GM19023 (cell line): ENCODE data around the gene KLHL25.

ENCODE experiments used
- ATAC-seq: cut with Tn5 transposase; IDR thresholded peaks from one replicate; pipeline ENCODE4 v1.9.1; 2021; ENCODE audit warnings: mild to moderate bottlenecking, moderate library complexity; ENCODE audit not compliant: unreplicated experiment

KLHL25 gene

DNA sequence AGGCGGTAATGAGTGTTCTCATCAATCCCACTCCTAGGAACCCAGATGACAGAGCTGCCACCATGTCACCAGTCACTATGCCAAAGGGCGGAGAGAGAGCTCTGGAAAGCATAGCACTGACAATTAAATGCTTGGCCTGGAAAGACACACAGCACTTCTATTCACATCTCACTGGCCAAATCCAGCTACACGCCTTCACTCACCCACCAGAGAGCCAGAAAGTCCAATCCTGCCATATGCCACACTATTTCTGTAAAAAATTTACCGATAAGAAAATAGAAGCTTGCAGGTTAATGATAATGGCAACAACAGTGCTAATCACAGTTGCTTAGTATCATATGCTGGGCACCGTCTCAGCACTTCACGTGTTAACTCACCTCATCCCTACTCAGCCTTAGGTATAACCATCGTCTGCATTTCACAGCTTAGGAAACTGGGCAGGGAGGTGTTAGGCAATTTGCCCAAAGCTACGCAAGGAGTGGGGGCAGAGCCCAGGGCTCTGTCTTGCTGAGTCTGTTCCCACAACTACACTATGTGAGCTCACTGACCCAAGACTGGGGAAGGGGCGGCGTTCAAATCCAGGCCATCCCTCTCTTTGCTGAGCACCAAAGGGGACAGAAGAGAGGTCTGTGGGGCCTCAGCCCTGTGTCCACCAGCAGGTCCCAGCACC lies 16.5 kb downstream of the KLHL25 start:
- no peak for ATAC-seq

DNA sequence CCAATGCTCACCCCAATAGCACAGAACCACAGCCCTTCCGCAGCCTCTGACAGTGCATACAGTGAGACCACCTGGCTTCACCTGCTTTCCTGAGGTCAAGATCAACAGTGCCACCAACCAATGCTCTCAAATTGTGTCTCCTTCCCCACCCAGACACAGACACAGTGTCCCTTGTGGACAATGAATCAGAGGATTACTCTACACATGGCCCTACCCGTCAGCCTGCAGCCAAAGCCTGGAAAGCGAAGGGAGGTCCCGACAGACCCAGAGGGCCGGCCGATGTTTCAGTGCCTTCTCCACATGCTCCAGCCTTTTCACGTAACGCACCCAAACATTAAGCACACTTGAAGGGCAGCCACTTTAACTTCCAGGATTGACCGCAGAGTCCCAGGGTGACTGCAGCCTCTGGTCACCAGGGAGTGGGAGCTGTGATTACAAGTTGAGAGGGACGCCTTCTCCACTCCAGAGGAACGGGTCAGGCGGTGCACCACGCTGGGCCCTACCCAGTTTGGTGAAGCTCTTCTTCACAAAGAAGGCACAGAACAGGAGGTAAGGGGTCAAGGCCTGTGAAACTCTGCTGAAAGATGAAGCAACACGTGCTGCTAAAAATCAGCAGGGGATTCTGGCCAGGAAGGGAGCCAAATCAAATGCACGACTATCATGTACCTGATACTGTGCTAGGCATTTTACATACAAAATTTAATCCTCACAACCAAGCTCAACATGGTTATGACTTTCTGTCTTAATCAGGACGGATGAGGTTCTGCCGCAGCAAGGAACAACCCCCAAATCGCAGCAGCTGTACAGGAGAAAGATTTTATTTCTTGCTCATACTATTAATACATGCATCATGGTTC lies 17.2 kb downstream of the KLHL25 start:
- no peak for ATAC-seq

- ATAC-seq: no peak
These were observed 20.8 kb downstream of the KLHL25 start for GRCh38 chr15:85773970-85774369.

DNA sequence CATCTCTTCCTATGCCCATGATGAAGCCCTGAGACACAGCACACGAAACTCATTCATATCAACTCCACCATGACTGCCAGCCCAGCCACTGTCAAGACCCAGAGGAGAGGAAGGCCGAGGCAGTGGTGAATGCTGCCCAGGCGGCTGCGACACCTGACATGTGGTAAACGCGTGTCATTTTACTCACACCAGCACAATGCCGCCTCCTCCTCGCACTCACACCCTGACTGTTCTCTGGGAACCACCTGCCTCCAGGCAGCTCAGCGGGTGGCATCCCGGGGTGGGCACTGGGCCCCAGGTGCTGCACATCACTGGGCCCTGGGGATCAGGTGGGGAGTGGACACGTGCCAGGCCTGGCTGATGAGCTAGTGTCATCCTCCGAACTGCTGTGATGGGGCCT lies 21.5 kb downstream of the KLHL25 start:
- no peak for ATAC-seq

- no peak for ATAC-seq
These were observed 22.1 kb downstream of the KLHL25 start for GRCh38 chr15:85772668-85773067.

GRCh38 chr15:85771781-85772445 lies 22.8 kb downstream of the KLHL25 start:
- no peak for ATAC-seq

DNA sequence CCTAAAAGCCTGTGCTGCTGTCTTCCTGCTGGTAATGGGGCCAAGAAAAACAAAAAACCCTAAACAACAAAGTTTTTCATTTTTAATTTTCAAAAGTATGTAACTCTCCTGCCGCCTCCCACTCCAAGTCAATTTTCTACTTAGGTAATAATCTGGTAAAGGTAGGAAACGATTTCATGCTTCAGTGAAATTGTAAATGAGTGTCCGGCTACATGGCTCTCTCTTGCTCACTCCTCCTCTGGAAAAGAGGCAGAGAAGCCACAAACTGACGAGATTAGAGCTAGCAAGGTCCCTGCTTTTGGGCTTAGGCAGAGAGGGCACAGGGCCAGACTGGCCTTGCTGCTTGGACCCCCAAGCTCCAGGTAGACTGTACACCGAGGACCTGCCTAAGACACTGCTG lies 23.5 kb downstream of the KLHL25 start:
- ATAC-seq: no peak

GRCh38 chr15:85770096-85771041 lies 24.4 kb downstream of the KLHL25 start:
- ATAC-seq: no peak

GRCh38 chr15:85769182-85769900 lies 25.4 kb downstream of the KLHL25 start:
- ATAC-seq: no peak

GRCh38 chr15:85768595-85769168 lies 26.0 kb downstream of the KLHL25 start:
- ATAC-seq: no peak

DNA sequence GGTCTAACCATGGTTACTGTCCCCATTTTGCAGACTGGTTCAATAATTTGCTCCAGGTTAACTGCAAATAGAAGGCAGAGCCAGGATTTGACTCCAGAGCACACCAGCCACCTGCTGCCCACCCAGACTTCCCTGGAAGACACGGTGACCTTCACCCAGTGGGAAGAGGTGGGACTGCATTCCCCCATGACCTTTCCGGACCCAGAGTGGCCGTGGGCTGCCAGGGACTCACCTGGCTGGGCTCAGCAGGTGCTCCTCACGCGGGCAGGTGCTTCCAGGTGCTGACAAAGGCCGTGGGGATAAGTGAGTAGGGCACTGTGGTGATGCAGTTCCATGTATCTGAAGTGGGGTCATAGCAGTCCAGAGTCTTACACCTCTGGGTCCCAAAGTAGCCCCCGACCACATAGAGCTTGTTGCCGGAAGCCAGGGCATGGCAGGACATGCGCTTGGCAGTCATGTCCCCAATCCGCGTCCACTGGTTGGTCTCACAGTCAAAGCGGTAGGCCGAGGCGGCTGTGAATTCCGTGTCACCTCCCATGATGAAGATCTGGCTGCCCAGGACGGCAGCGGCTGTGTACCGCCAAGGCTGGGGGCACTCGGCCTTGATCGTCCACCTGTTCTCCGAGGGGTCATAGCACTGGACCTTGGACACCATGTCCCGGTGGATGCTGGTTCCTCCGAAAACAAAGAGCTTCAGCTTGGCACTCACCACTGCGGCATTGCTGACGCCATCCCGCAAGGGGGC lies 26.8 kb downstream of the KLHL25 start:
- ATAC-seq: no peak

- ATAC-seq: no peak
These were observed 28.5 kb downstream of the KLHL25 start for GRCh38 chr15:85766001-85766831.

GRCh38 chr15:85764649-85765277 lies 30.0 kb downstream of the KLHL25 start:
- ATAC-seq: no peak

DNA sequence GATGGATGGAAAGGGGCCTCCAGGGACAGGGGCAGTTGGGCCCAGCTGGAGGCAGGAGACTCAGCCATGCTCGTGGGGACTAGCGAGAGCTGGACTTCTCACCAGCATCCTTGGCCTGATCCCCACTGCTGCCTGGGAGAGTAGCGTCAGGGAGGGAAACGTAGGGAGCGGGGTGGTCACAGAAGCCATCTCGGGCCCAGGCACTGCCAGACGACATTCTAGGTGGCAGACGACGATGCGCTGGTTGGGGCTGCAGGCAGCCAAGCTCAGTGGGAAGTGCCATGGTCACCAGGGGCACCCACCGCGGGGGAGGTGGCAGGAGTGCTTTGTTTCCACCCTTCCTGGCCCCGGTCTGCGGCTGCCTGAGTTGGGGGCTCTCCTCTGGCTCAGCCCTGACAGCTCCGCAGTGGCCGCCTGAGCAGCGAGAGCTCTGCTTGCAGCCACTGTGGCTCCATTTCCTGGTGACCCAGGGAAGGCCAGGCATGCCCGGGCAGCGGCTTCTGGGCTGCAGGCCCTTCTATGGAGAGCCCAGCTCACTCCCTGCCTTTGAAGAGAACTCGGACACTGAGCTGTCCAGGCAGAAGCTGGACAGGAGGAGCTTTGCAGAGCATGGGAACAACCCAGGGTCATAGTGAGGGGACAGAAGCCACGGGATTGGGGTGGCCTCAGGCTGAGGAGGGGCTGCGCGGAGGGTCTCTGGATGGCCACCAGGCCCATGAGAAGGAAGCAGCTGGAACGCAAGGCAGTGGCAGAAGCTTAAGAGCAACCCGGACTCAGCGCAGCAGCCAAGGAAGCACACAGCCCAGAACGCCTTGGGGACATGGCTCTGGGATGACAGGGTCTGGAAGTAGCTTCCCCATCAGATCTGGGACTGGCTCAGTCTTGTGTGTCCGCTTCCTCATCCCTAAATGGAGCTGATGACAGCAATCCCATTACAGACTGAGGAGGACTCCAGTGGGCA lies 30.8 kb downstream of the KLHL25 start:
- no peak for ATAC-seq

GRCh38 chr15:85763157-85763556 lies 31.6 kb downstream of the KLHL25 start:
- ATAC-seq: no peak

DNA sequence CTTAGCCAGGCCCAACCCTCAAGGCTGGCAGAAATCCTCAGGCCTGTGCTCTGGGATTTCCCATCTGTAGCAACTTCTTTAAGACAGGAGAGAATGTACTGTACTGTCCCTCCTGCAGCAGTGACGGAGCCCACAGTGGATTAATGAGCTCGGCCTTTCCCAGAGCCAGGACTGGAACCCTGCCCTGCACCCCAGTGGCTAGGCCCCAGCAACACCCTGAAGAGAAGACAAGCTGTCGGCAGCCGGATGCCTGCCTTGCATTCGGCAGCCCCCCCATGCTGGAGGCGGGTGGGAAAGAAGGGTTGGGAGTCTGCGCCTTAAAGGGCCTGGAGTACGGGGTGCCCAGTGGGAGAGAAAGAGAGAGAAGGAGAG lies 32.0 kb downstream of the KLHL25 start:
- no peak for ATAC-seq
